H1 (cell line): ENCODE data around the gene JDP2. TPM values are rescaled to one million over a fixed set of nuclear protein-coding genes. Genes with fewer than 3 reads are reported as not detected.

Experiments used
- CTCF ChIA-PET: fragments of 300-600 bp; sonication (Branson Sonifier 250); formaldehyde crosslinking; loops from one replicate; lab custom pipeline; 2021; ENCODE audit not compliant: partially characterized antibody; lab: Charles Lee
- POLR2A ChIA-PET: fragments of 300-600 bp; sonication (Branson Sonifier 250); formaldehyde crosslinking; loops from one replicate; lab custom pipeline; 2021; ENCODE audit warnings: inconsistent platforms; ENCODE audit not compliant: partially characterized antibody; lab: Charles Lee
- DNase-seq, 2 experiments: peaks; one replicate each; pipeline versions ENCODE4 v3.0.0 to v3.0.0-alpha.2; 2010 to 2022; ENCODE audit warnings: low spot score in 2 of 2, low read depth in 1 of 2, mixed read lengths in 1 of 2
- FAIRE-seq: peaks from 2 replicates; lab custom pipeline; 2011; peaks lifted over from hg19 to GRCh38; lab: Jason Lieb, UNC
- H2AFZ ChIP-seq: 2 replicates; pipeline ENCODE4 v1.8.1; 2012; ENCODE audit warnings: low read length, inconsistent platforms
- H2AK5ac ChIP-seq: 2 replicates; pipeline ENCODE4 v1.6.1; 2013; ENCODE audit warnings: low read depth, low read length
- H2BK120ac ChIP-seq: replicated peaks from 2 replicates; pipeline ENCODE3; 2013; ENCODE audit warnings: low read depth, low read length, inconsistent platforms
- H2BK12ac ChIP-seq: 2 replicates; pipeline ENCODE4 v1.6.1; 2013; ENCODE audit warnings: low read depth, low read length
- H2BK15ac ChIP-seq: 2 replicates; pipeline ENCODE4 v1.6.1; 2013; ENCODE audit warnings: low read length
- H2BK20ac ChIP-seq: 2 replicates; pipeline ENCODE4 v1.6.1; 2013; ENCODE audit warnings: low read length
- H2BK5ac ChIP-seq: 2 replicates; pipeline ENCODE4 v1.6.1; 2013; ENCODE audit warnings: low read depth, low read length
- H3K14ac ChIP-seq: 2 replicates; pipeline ENCODE4 v1.6.1; 2013; ENCODE audit warnings: inconsistent platforms; ENCODE audit not compliant: insufficient read length
- H3K18ac ChIP-seq: 2 replicates; pipeline ENCODE4 v1.6.1; 2013; ENCODE audit warnings: low read length; ENCODE audit errors: extremely low read depth
- H3K23ac ChIP-seq: 2 replicates; pipeline ENCODE4 v1.6.1; 2013; ENCODE audit warnings: inconsistent platforms; ENCODE audit not compliant: insufficient read length
- H3K23me2 ChIP-seq: 2 replicates; pipeline ENCODE4 v1.6.1; 2013; ENCODE audit warnings: low read depth, low read length
- H3K27ac ChIP-seq: 2 replicates; pipeline ENCODE4 v1.6.1; 2011; ENCODE audit warnings: low read depth, low read length, inconsistent platforms
- H3K27me3 ChIP-seq, 4 experiments: replicated peaks in 1 of 4; 1 replicate in 1 of 4; 2 replicates in 3 of 4; pipeline versions ENCODE4 v1.6.1 to v1.8.1; 2011 to 2013; ENCODE audit warnings: low read length in 3 of 4, mild to moderate bottlenecking in 3 of 4, inconsistent platforms in 2 of 4, mixed read lengths in 2 of 4, moderate library complexity in 1 of 4; ENCODE audit not compliant: control insufficient read depth in 3 of 4, insufficient read depth in 3 of 4; ENCODE audit errors: extremely low read depth in 1 of 4
- H3K36me3 ChIP-seq, 4 experiments: 2 replicates each; pipeline versions ENCODE4 v1.6.1 to v1.8.1; 2011 to 2013; ENCODE audit warnings: mild to moderate bottlenecking in 4 of 4, low read length in 3 of 4, moderate library complexity in 2 of 4, control low read depth in 1 of 4, inconsistent platforms in 1 of 4; ENCODE audit not compliant: insufficient read depth in 4 of 4, control insufficient read depth in 2 of 4
- H3K4ac ChIP-seq: replicated peaks from 2 replicates; pipeline ENCODE3; 2013; ENCODE audit warnings: low read length, low read depth, mixed read lengths, inconsistent platforms; ENCODE audit not compliant: insufficient read length
- H3K4me1 ChIP-seq, 4 experiments: replicated peaks in 1 of 4; 1 replicate in 1 of 4; 2 replicates in 3 of 4; pipeline versions ENCODE4 v1.6.1 to v1.8.1; 2011 to 2013; ENCODE audit warnings: low read length in 3 of 4, inconsistent platforms in 2 of 4, mixed read lengths in 1 of 4; ENCODE audit not compliant: insufficient read depth in 4 of 4, control insufficient read depth in 3 of 4
- H3K4me2 ChIP-seq, 2 experiments: 2 replicates each; pipeline versions ENCODE4 v1.6.1 to v1.8.1; 2011 to 2013; ENCODE audit warnings: low read depth in 2 of 2, low read length in 2 of 2, control low read depth in 1 of 2, inconsistent platforms in 1 of 2, mild to moderate bottlenecking in 1 of 2; ENCODE audit not compliant: insufficient read depth in 1 of 2
- H3K4me3 ChIP-seq, 4 experiments: fragments of 200-600, 300-600 bp in 1 of 4; sonication (generic), shearing (Covaris generic), sonication (Bioruptor Twin) in 1 of 4; 2 replicates each; pipeline versions ENCODE4 v1.5.1 to v1.8.1; 2011 to 2016; ENCODE audit warnings: low read length in 4 of 4, low read depth in 3 of 4, control low read depth in 2 of 4, inconsistent platforms in 2 of 4, mild to moderate bottlenecking in 2 of 4, mixed read lengths in 1 of 4, moderate library complexity in 1 of 4; ENCODE audit not compliant: insufficient read depth in 2 of 4; ENCODE audit errors: extremely low read depth in 1 of 4
- H3K56ac ChIP-seq: replicated peaks from 2 replicates; pipeline ENCODE3; 2013; ENCODE audit warnings: low read depth, mild to moderate bottlenecking, mixed read lengths, low read length, inconsistent platforms; ENCODE audit not compliant: insufficient read length
- H3K79me1 ChIP-seq: 2 replicates; pipeline ENCODE4 v1.6.1; 2013; ENCODE audit warnings: low read depth, low read length, control low read depth
- H3K79me2 ChIP-seq, 2 experiments: 2 replicates each; pipeline versions ENCODE4 v1.6.1 to v1.8.1; 2012 to 2013; ENCODE audit warnings: low read length in 2 of 2, mild to moderate bottlenecking in 2 of 2, inconsistent platforms in 1 of 2; ENCODE audit not compliant: insufficient read depth in 2 of 2, control insufficient read depth in 1 of 2
- H3K9ac ChIP-seq, 4 experiments: replicated peaks in 1 of 4; 1 replicate in 1 of 4; 2 replicates in 3 of 4; pipeline versions ENCODE4 v1.6.1 to v1.8.1; 2011 to 2013; ENCODE audit warnings: low read depth in 3 of 4, low read length in 3 of 4, control low read depth in 2 of 4, mild to moderate bottlenecking in 2 of 4, moderate library complexity in 2 of 4, inconsistent platforms in 1 of 4; ENCODE audit errors: extremely low read depth in 1 of 4
- H3K9me3 ChIP-seq, 2 experiments: 2 replicates each; pipeline versions ENCODE4 v1.6.1 to v1.8.1; 2012 to 2013; ENCODE audit warnings: mild to moderate bottlenecking in 2 of 2, moderate library complexity in 2 of 2, control low read depth in 1 of 2, inconsistent platforms in 1 of 2, low read depth in 1 of 2, low read length in 1 of 2, mixed read lengths in 1 of 2; ENCODE audit not compliant: insufficient read depth in 2 of 2
- H4K20me1 ChIP-seq, 2 experiments: replicated peaks in 1 of 2; 2 replicates each; pipeline versions ENCODE3 to v1.8.1; 2011 to 2013; ENCODE audit warnings: inconsistent platforms in 2 of 2, low read length in 2 of 2, mild to moderate bottlenecking in 1 of 2; ENCODE audit not compliant: insufficient read depth in 2 of 2, control insufficient read depth in 1 of 2
- H4K5ac ChIP-seq: 2 replicates; pipeline ENCODE4 v1.6.1; 2013; ENCODE audit warnings: low read length, low read depth, mixed read lengths, inconsistent platforms; ENCODE audit not compliant: insufficient read length
- H4K8ac ChIP-seq: 2 replicates; pipeline ENCODE4 v1.8.0; 2013; ENCODE audit warnings: mild to moderate bottlenecking, moderate library complexity, low read length, inconsistent platforms; ENCODE audit not compliant: insufficient read depth; ENCODE audit errors: extremely low read depth
- H4K91ac ChIP-seq: replicated peaks from 2 replicates; pipeline ENCODE3; 2013; ENCODE audit warnings: low read length, mixed read lengths, inconsistent platforms; ENCODE audit not compliant: insufficient read length
- EP300 ChIP-seq, 2 experiments: IDR thresholded peaks; 1 replicate in 1 of 2; 2 replicates in 1 of 2; pipeline ENCODE4 v1.6.1; 2011 to 2012; ENCODE audit warnings: low read depth in 2 of 2, low read length in 2 of 2, mild to moderate bottlenecking in 2 of 2, borderline replicate concordance in 1 of 2, inconsistent platforms in 1 of 2, moderate library complexity in 1 of 2
- PHF8 ChIP-seq: fragments of 200-600 bp; sonication (generic); conservative IDR thresholded peaks from 2 replicates; pipeline ENCODE4 v1.7.1; 2012; ENCODE audit warnings: low read depth, mild to moderate bottlenecking, inconsistent platforms, low read length, moderate library complexity
- POLR2A ChIP-seq, 2 experiments: IDR thresholded peaks; 1 replicate in 1 of 2; 2 replicates in 1 of 2; pipeline ENCODE4 v1.6.1; 2011; ENCODE audit warnings: low read depth in 2 of 2, low read length in 2 of 2, mild to moderate bottlenecking in 2 of 2; ENCODE audit errors: control extremely low read depth in 1 of 2
- POLR2AphosphoS5 ChIP-seq: IDR thresholded peaks from 2 replicates; pipeline ENCODE4 v1.6.1; 2011; ENCODE audit warnings: low read depth, low read length
- POU5F1 ChIP-seq: IDR thresholded peaks from 2 replicates; pipeline ENCODE4 v1.6.1; 2011; ENCODE audit warnings: low read depth, mild to moderate bottlenecking, low read length, moderate library complexity
- RAD21 ChIP-seq, 2 experiments: IDR thresholded peaks in 1 of 2; conservative IDR thresholded peaks in 1 of 2; 2 replicates each; pipeline ENCODE4 v1.6.1; 2011; ENCODE audit warnings: low read depth in 2 of 2, low read length in 2 of 2, improper control_type of control experiment in 1 of 2, inconsistent platforms in 1 of 2, mild to moderate bottlenecking in 1 of 2, moderate library complexity in 1 of 2
- RFX5 ChIP-seq: IDR thresholded peaks from 2 replicates; pipeline ENCODE4 v1.6.1; 2011; ENCODE audit warnings: low read depth, low read length, improper control_type of control experiment, borderline replicate concordance
- RXRA ChIP-seq: IDR thresholded peaks from 2 replicates; pipeline ENCODE4 v1.6.1; 2011; ENCODE audit warnings: low read depth, mild to moderate bottlenecking, low read length, moderate library complexity; ENCODE audit not compliant: insufficient read depth
- SIN3A ChIP-seq, 2 experiments: IDR thresholded peaks in 1 of 2; conservative IDR thresholded peaks in 1 of 2; 2 replicates each; pipeline ENCODE4 v1.6.1; 2011 to 2012; ENCODE audit warnings: low read length in 2 of 2, improper control_type of control experiment in 1 of 2, low read depth in 1 of 2, mild to moderate bottlenecking in 1 of 2
- SP1 ChIP-seq: IDR thresholded peaks from 2 replicates; pipeline ENCODE4 v1.6.1; 2011; ENCODE audit warnings: low read depth, low read length
- TEAD4 ChIP-seq: IDR thresholded peaks from 2 replicates; pipeline ENCODE4 v1.6.1; 2012; ENCODE audit warnings: low read depth, low read length, inconsistent platforms, mixed read lengths
- WGBS, 2 experiments: shearing (Covaris generic) in 1 of 2; methylation state at CpG; one replicate each; pipeline versions ENCODE4 v1.1.6 to v1.1.7; 2013 to 2015; ENCODE audit warnings: low lambda C conversion rate in 2 of 2, mixed read lengths in 2 of 2, inconsistent platforms in 1 of 2, low coverage in 1 of 2, missing lambda C conversion rate in 1 of 2; ENCODE audit not compliant: insufficient replicate concordance in 2 of 2, insufficient coverage in 1 of 2, insufficient read length in 1 of 2; ENCODE audit errors: extremely low coverage in 1 of 2, missing lambda C conversion rate in 1 of 2; 5-methylcytosine and 5-hydroxymethylcytosine counted together
- polyA plus RNA-seq, 7 experiments: library from polyadenylated mRNA; depleted of rRNA in 3 of 7; stranded (reverse) in 5 of 7; unstranded in 2 of 7; fragments of >200 nt in 5 of 7; fragments of 200-250 nt in 2 of 7; gene quantifications; 1 replicate in 5 of 7; 2 replicates in 1 of 7; 4 replicates in 1 of 7; pipeline versions ENCODE4 v1.2.1 to v1.2.3, GENCODE V29; 2011 to 2013; ENCODE audit warnings: missing spikeins in 2 of 7, mixed read lengths in 2 of 7
- total RNA-seq: library from RNA; stranded (reverse); fragmentation: NEBNext Ultra II Directional; extraction: Animal tissue kit (Norgen Biotek cat#: 25700); gene quantifications from 2 replicates; pipeline ENCODE4 v1.2.1, GENCODE V29; 2021

The JDP2 gene
- total and polyA plus RNA-seq, 2 of the 8 experiments (the other 6 are each of a cell fraction or from before 2014, with no cell fraction given), result 8.9 to 27.2 TPM

- CTCF ChIA-PET, result interaction anchor here (0.6 to 1.7 kb wide), 9 partner anchors 10 to 279 kb away, joined by 3 to 6 read pairs (median 3); no protein-coding TSS in a partner anchor
- H3K27ac ChIP-seq, result no peak overlapping the region
- H3K4me2 ChIP-seq, result no peak overlapping the region
- TF ChIP-seq POLR2AphosphoS5, result no peak
- no peak for TF ChIP-seq PHF8
- TF ChIP-seq RFX5, result no peak
- no peak for TF ChIP-seq SIN3A (conservative IDR thresholded peaks at IDR 0.05 in 1 of 2, IDR thresholded peaks at IDR 0.05 in 1 of 2; ENCODE audit: low read depth in 1 of 2, low read length in 2 of 2)
- TF ChIP-seq POLR2A (IDR thresholded peaks at IDR 0.05; ENCODE audit: control extremely low read depth in 1 of 2, low read depth in 2 of 2, low read length in 2 of 2), result no peak
- TF ChIP-seq RXRA, result no peak
- TF ChIP-seq POU5F1, result no peak
- no peak for TF ChIP-seq SP1
- no peak for TF ChIP-seq EP300 (IDR thresholded peaks at IDR 0.05; ENCODE audit: borderline replicate concordance in 1 of 2, low read depth in 2 of 2, low read length in 2 of 2)
- no peak for TF ChIP-seq TEAD4
- TF ChIP-seq RAD21 (IDR thresholded peaks at IDR 0.05 in 1 of 2, conservative IDR thresholded peaks at IDR 0.05 in 1 of 2; ENCODE audit: low read depth in 2 of 2, low read length in 2 of 2), result peak; percentile 14 to 23; a peak in 2 of 4 replicates
Observed at GRCh38 chr14:75409316-75410205, 18.3 kb upstream of the JDP2 start.

More at GRCh38 chr14:75409316-75410205, 18.3 kb upstream of the JDP2 start:
- Histone ChIP-seq H2BK5ac (no peak overlapping the region), H3K18ac (0 out of 2 replicates have a peak overlapping the region, but pooled peaks have one; percentile 13), H3K56ac (no peak overlapping the region), H3K27me3 (no peaks in the 10 kb centered on the region), H3K14ac (no peak overlapping the region), H3K4ac (no peak overlapping the region), H2AFZ (peak overlapping the region; percentile 35; the same call in 1 of the 2 replicates), H4K20me1 (no peaks in the 10 kb centered on the region), H2BK20ac (no peak overlapping the region), H3K23me2 (no peaks in the 10 kb centered on the region), H4K91ac (peak overlapping the region; percentile 42), H3K23ac (no peak overlapping the region), H3K4me1 (peaks cover 0 to 16% (median 10%) of the 10 kb centered on the region in 4 experiments; a peak in 6 of 7 replicates), H4K8ac (no peak overlapping the region), H2BK15ac (no peak overlapping the region), H3K79me2 (no peaks in the 10 kb centered on the region), H3K4me3 (no peak overlapping the region), H3K36me3 (no peaks in the 10 kb centered on the region), H3K9me3 (peaks cover 0 to 2% of the 10 kb centered on the region in 2 experiments; a peak in 1 of 4 replicates), H3K9ac (no peak overlapping the region), H4K5ac (no peak overlapping the region), H2BK120ac (no peak overlapping the region), H2BK12ac (0 out of 2 replicates have a peak overlapping the region, but pooled peaks have one; percentile 60), H2AK5ac (no peak overlapping the region), H3K79me1 (no peaks in the 10 kb centered on the region)
- no peak for DNase-seq
- WGBS, 2 experiments, result 81% methylated on average over 10 of the region's 10 CpGs; no CpG with 5 or more reads in 1 of the 2 experiments
- FAIRE-seq, result no peak
- POLR2A ChIA-PET, result interaction anchor here (1.2 to 1.3 kb wide), 2 partner anchors 9 to 151 kb away, joined by 4 to 5 read pairs; no protein-coding TSS in a partner anchor
